Smooth muscle cell (in vitro differentiated cells): ENCODE data around the gene CXCR5. TPM values are rescaled to one million over a fixed set of nuclear protein-coding genes. Genes with fewer than 3 reads are reported as not detected.
A peak's percentile ranks its signal among the peaks of the same experiment; 100 is the strongest.

Source experiments
- DNase-seq: peaks from one replicate; lab custom pipeline; 2025; ENCODE audit not compliant: unreplicated experiment; lab: John Stamatoyannopoulos, UW
- H2AFZ ChIP-seq: fragments of 200-600 bp; sonication (generic); 2 replicates; pipeline ENCODE4 v1.6.0; 2016; ENCODE audit warnings: antibody characterized with exemption, low read depth, mild to moderate bottlenecking
- H3F3A ChIP-seq: fragments of 200-600 bp; sonication (generic); 2 replicates; pipeline ENCODE4 v1.6.0; 2017; ENCODE audit warnings: antibody characterized with exemption, low read depth
- H3K27ac ChIP-seq: fragments of 200-600 bp; sonication (generic); 2 replicates; pipeline ENCODE4 v1.5.1; 2016; ENCODE audit warnings: low read depth, mild to moderate bottlenecking
- H3K27me3 ChIP-seq: fragments of 200-600 bp; sonication (generic); 2 replicates; pipeline ENCODE4 v1.6.1; 2016; ENCODE audit warnings: low read depth, mild to moderate bottlenecking
- H3K36me3 ChIP-seq: fragments of 200-600 bp; sonication (generic); 2 replicates; pipeline ENCODE4 v1.5.1; 2016; ENCODE audit warnings: low read depth
- H3K4me1 ChIP-seq: fragments of 200-600 bp; sonication (generic); 2 replicates; pipeline ENCODE4 v1.5.1; 2016; ENCODE audit warnings: low read depth
- H3K4me2 ChIP-seq: fragments of 200-600 bp; sonication (generic); 2 replicates; pipeline ENCODE4 v1.6.0; 2016; ENCODE audit warnings: mild to moderate bottlenecking
- H3K4me3 ChIP-seq: fragments of 200-600 bp; sonication (generic); 2 replicates; pipeline ENCODE4 v1.5.1; 2016; ENCODE audit warnings: mild to moderate bottlenecking
- H3K79me2 ChIP-seq: fragments of 200-600 bp; sonication (generic); 2 replicates; pipeline ENCODE4 v1.6.0; 2016; ENCODE audit warnings: low read depth, mild to moderate bottlenecking
- H3K9ac ChIP-seq: fragments of 200-600 bp; sonication (generic); 2 replicates; pipeline ENCODE4 v1.6.0; 2016; ENCODE audit warnings: low read depth
- H3K9me3 ChIP-seq: fragments of 200-600 bp; sonication (generic); replicated peaks from 2 replicates; pipeline ENCODE4 v1.5.1; 2016; ENCODE audit warnings: low read depth
- H4K20me1 ChIP-seq: fragments of 200-600 bp; sonication (generic); 2 replicates; pipeline ENCODE4 v1.6.0; 2016; ENCODE audit warnings: low read depth
- WGBS: methylation state at CpG from one replicate; pipeline ENCODE4 v1.1.7; 2016; ENCODE audit warnings: low lambda C conversion rate; 5-methylcytosine and 5-hydroxymethylcytosine counted together
- polyA plus RNA-seq: library from polyadenylated mRNA; unstranded; fragments of >200 nt; fragmentation: Nextera tagmentation; extraction: Ambion mirVana; gene quantifications from 2 replicates; pipeline ENCODE4 v1.2.1, GENCODE V29; 2016
- total RNA-seq: library from RNA; depleted of rRNA; stranded (reverse); fragments of >200 nt; gene quantifications from 2 replicates; pipeline ENCODE4 v1.2.3, GENCODE V29; 2014
- TF ChIP-seq, protein P1 (sequence below): fragments of 200-600 bp; sonication (generic); IDR thresholded peaks from 2 replicates; pipeline ENCODE4 v1.5.1; 2017; ENCODE audit warnings: borderline replicate concordance, mild to moderate bottlenecking, antibody characterized with exemption; ENCODE audit not compliant: insufficient read depth, poor library complexity, severe bottlenecking

Gene CXCR5
- total and polyA plus RNA-seq, 2 experiments from 2014 or later = not detected

DNA sequence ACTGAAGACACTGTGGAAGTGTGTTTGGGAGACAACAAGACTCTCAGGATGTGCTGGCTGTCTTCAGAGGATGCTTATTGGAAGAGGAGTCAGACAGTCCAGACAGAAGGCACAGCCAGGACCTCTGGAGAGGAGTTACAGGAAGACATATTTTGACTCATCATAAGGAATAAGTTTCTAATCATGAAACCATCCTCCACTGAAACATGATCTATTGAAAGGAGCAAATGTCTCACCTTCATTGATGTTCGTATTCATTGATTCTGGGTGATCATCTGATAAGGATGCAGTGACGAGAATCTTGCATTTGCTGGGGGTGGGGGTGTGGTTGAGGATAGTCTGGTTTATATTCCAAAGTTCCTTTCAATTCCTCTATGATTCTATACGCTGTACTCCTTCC lies 2.5 kb upstream of the CXCR5 start:
- Histone ChIP-seq H3K9me3 (no peaks in the 10 kb centered on the region), H3K4me1 (no peaks in the 10 kb centered on the region), H3K27ac (no peak overlapping the region), H3K36me3 (no peaks in the 10 kb centered on the region), H3F3A (no peaks in the 10 kb centered on the region), H4K20me1 (no peaks in the 10 kb centered on the region), H3K4me3 (no peak overlapping the region), H3K27me3 (no peaks in the 10 kb centered on the region), H2AFZ (no peak overlapping the region), H3K4me2 (no peak overlapping the region), H3K9ac (no peak overlapping the region), H3K79me2 (no peaks in the 10 kb centered on the region)
- WGBS = 86% methylated on average over 3 of the region's 3 CpGs
- no peak for DNase-seq
- TF ChIP-seq, protein P1, sequence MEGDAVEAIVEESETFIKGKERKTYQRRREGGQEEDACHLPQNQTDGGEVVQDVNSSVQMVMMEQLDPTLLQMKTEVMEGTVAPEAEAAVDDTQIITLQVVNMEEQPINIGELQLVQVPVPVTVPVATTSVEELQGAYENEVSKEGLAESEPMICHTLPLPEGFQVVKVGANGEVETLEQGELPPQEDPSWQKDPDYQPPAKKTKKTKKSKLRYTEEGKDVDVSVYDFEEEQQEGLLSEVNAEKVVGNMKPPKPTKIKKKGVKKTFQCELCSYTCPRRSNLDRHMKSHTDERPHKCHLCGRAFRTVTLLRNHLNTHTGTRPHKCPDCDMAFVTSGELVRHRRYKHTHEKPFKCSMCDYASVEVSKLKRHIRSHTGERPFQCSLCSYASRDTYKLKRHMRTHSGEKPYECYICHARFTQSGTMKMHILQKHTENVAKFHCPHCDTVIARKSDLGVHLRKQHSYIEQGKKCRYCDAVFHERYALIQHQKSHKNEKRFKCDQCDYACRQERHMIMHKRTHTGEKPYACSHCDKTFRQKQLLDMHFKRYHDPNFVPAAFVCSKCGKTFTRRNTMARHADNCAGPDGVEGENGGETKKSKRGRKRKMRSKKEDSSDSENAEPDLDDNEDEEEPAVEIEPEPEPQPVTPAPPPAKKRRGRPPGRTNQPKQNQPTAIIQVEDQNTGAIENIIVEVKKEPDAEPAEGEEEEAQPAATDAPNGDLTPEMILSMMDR = no peak

GRCh38 chr11:118882491-118882890 lies 1.2 kb upstream of the CXCR5 start:
- no peaks in the 10 kb centered on the region for H3K9me3 ChIP-seq
- H3K79me2 ChIP-seq = no peaks in the 10 kb centered on the region
- no peaks in the 10 kb centered on the region for H3K27me3 ChIP-seq
- TF ChIP-seq, protein P1 = no peak
- H3K4me3 ChIP-seq = no peak overlapping the region
- peaks cover 5% of the 10 kb centered on the region for H3K4me1 ChIP-seq
- no peaks in the 10 kb centered on the region for H4K20me1 ChIP-seq
- DNase-seq = no peak
- H3K4me2 ChIP-seq = no peak overlapping the region
- 43% methylated on average over 5 of the region's 5 CpGs for WGBS
- no peak overlapping the region for H3K9ac ChIP-seq
- H3K27ac ChIP-seq = no peak overlapping the region
- no peaks in the 10 kb centered on the region for H3K36me3 ChIP-seq
- H2AFZ ChIP-seq = no peak overlapping the region
- no peaks in the 10 kb centered on the region for H3F3A ChIP-seq

- Histone ChIP-seq H3K36me3 (no peaks in the 10 kb centered on the region), H3K9me3 (no peaks in the 10 kb centered on the region), H3K27me3 (no peaks in the 10 kb centered on the region), H3K4me3 (no peak overlapping the region), H3K9ac (no peak overlapping the region), H2AFZ (no peak overlapping the region), H3K79me2 (no peaks in the 10 kb centered on the region), H4K20me1 (no peaks in the 10 kb centered on the region), H3K4me2 (no peak overlapping the region), H3K27ac (peak overlapping the region; percentile 60), H3K4me1 (peaks cover 8% of the 10 kb centered on the region), H3F3A (no peaks in the 10 kb centered on the region)
- TF ChIP-seq, protein P1 = no peak
- 97% methylated on average over 1 of the region's 1 CpG for WGBS
- no peak for DNase-seq
These were observed 706 bp upstream of the CXCR5 start for GRCh38 chr11:118883004-118883367.

DNA sequence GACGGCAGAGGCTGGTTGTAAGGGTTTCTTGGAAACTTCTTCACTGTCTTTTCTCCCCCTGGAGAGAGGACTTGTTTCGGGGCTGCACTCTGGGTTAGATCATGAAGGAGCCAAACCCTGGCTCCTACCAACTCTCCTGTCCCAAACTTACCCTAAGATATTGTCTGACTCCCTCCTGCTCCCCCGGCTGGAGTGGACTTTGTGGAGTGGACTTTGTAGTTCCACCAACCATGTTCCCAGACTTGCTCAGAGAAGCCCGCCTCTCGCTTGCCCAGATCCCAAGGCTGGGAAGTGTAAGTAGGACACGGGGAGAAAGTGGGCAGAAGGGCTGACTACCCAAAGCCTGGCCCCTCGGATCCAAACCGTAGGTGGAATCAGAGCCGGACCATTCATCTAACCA lies 1.2 kb downstream of the CXCR5 start:
- Histone ChIP-seq H3K36me3 (no peaks in the 10 kb centered on the region), H2AFZ (no peak overlapping the region), H3K4me2 (no peak overlapping the region), H3K79me2 (no peaks in the 10 kb centered on the region), H3K4me1 (peaks cover 12% of the 10 kb centered on the region), H4K20me1 (no peaks in the 10 kb centered on the region), H3K4me3 (no peak overlapping the region), H3K9me3 (no peaks in the 10 kb centered on the region), H3K27me3 (no peaks in the 10 kb centered on the region), H3K9ac (no peak overlapping the region), H3F3A (no peaks in the 10 kb centered on the region), H3K27ac (no peak overlapping the region)
- DNase-seq = no peak
- TF ChIP-seq, protein P1 = no peak
- 95% methylated on average over 9 of the region's 9 CpGs for WGBS
